ENCODE data around the gene PTPRB. TPM values are rescaled to one million over a fixed set of nuclear protein-coding genes. Genes with fewer than 3 reads are reported as not detected.
A peak's percentile ranks its signal among the peaks of the same experiment; 100 is the strongest.

Gene PTPRB
- 10 to 100 TPM in 2 of 4 donors, 1 to 10 TPM in 2; 2.0 to 15.9 (median 8.0) TPM for total RNA-seq

- Histone ChIP-seq H3K27ac (peak within 1 kb of the TSS; percentile 55), H3K4me3 (peak within 1 kb of the TSS; percentile 27), H3K9me3 (no peaks in the 10 kb centered on the region), H3K27me3 (no peaks in the 10 kb centered on the region), H3K4me1 (no peaks in the 10 kb centered on the region), H3K36me3 (no peaks in the 10 kb centered on the region)
- WGBS: 56% methylated on average over 6 of the region's 6 CpGs
- no peak for TF ChIP-seq POLR2A (IDR thresholded peaks at IDR 0.05)
- TF ChIP-seq CTCF (IDR thresholded peaks at IDR 0.05): no peak
- TF ChIP-seq POLR2AphosphoS5 (IDR thresholded peaks at IDR 0.05): no peak
- no peak for TF ChIP-seq EP300 (IDR thresholded peaks at IDR 0.05)
- no peak for DNase-seq (ENCODE audit: low spot score in 2 of 2)
Measured at GRCh38 chr12:70637303-70638085, at the start of gene PTPRB. Gene PTPRB (minus strand): TSS chr12:70637429. CDS start chr12:70637395, 34 bp downstream.

GRCh38 chr12:70686907-70687306, 49.7 kb upstream of the PTPRB start:
- no peaks in the 10 kb centered on the region for H3K4me1 ChIP-seq
- WGBS: 66% methylated on average over 1 of the region's 1 CpG
- no peaks in the 10 kb centered on the region for H3K36me3 ChIP-seq
- H3K4me3 ChIP-seq: no peak overlapping the region
- no peak for TF ChIP-seq POLR2A (IDR thresholded peaks at IDR 0.05)
- H3K27me3 ChIP-seq: no peaks in the 10 kb centered on the region
- no peak overlapping the region for H3K27ac ChIP-seq
- DNase-seq (ENCODE audit: low spot score in 2 of 2): no peak
- no peaks in the 10 kb centered on the region for H3K9me3 ChIP-seq

- H3K36me3 ChIP-seq: no peaks in the 10 kb centered on the region
- TF ChIP-seq CTCF (IDR thresholded peaks at IDR 0.05) (no peak), POLR2AphosphoS5 (IDR thresholded peaks at IDR 0.05) (no peak), POLR2A (IDR thresholded peaks at IDR 0.05) (no peak), EP300 (IDR thresholded peaks at IDR 0.05) (no peak)
- 67% methylated on average over 2 of the region's 2 CpGs for WGBS
- no peak overlapping the region for H3K4me3 ChIP-seq
- H3K27ac ChIP-seq: no peak overlapping the region
- no peaks in the 10 kb centered on the region for H3K4me1 ChIP-seq
- no peaks in the 10 kb centered on the region for H3K9me3 ChIP-seq
- no peaks in the 10 kb centered on the region for H3K27me3 ChIP-seq
- no peak for DNase-seq (ENCODE audit: low spot score in 2 of 2)
Measured at GRCh38 chr12:70686299-70686698, 49.1 kb upstream of the PTPRB start.

GRCh38 chr12:70683976-70684375, 46.7 kb upstream of the PTPRB start:
- H3K27ac ChIP-seq: no peak overlapping the region
- WGBS: 68% methylated on average over 3 of the region's 3 CpGs
- no peak for DNase-seq (ENCODE audit: low spot score in 2 of 2)
- no peaks in the 10 kb centered on the region for H3K4me1 ChIP-seq
- no peaks in the 10 kb centered on the region for H3K36me3 ChIP-seq
- H3K9me3 ChIP-seq: no peaks in the 10 kb centered on the region
- no peaks in the 10 kb centered on the region for H3K27me3 ChIP-seq
- no peak overlapping the region for H3K4me3 ChIP-seq
- TF ChIP-seq POLR2AphosphoS5 (IDR thresholded peaks at IDR 0.05) (no peak), CTCF (IDR thresholded peaks at IDR 0.05) (no peak), EP300 (IDR thresholded peaks at IDR 0.05) (no peak), POLR2A (IDR thresholded peaks at IDR 0.05) (no peak)

- Histone ChIP-seq H3K4me1 (no peaks in the 10 kb centered on the region), H3K9me3 (no peaks in the 10 kb centered on the region), H3K27me3 (no peaks in the 10 kb centered on the region), H3K4me3 (no peak overlapping the region), H3K27ac (no peak overlapping the region), H3K36me3 (no peaks in the 10 kb centered on the region)
- 88% methylated on average over 5 of the region's 5 CpGs for WGBS
- no peak for TF ChIP-seq EP300 (IDR thresholded peaks at IDR 0.05)
- no peak for TF ChIP-seq POLR2A (IDR thresholded peaks at IDR 0.05)
- no peak for TF ChIP-seq POLR2AphosphoS5 (IDR thresholded peaks at IDR 0.05)
- DNase-seq (ENCODE audit: low spot score in 2 of 2): no peak
Measured at GRCh38 chr12:70671698-70672097, 34.5 kb upstream of the PTPRB start.

GRCh38 chr12:70670948-70671347, 33.7 kb upstream of the PTPRB start:
- WGBS: 64% methylated on average over 3 of the region's 3 CpGs
- no peaks in the 10 kb centered on the region for H3K36me3 ChIP-seq
- DNase-seq (ENCODE audit: low spot score in 2 of 2): no peak
- no peaks in the 10 kb centered on the region for H3K27me3 ChIP-seq
- no peaks in the 10 kb centered on the region for H3K9me3 ChIP-seq
- no peak overlapping the region for H3K4me3 ChIP-seq
- TF ChIP-seq CTCF (IDR thresholded peaks at IDR 0.05): no peak
- H3K27ac ChIP-seq: no peak overlapping the region
- H3K4me1 ChIP-seq: no peaks in the 10 kb centered on the region

All from suprapubic skin (tissue), 4 donors.